Measurements from ENCODE around the gene SPTBN1. TPM values are rescaled to one million over a fixed set of nuclear protein-coding genes. Genes with fewer than 3 reads are reported as not detected.

SPTBN1 gene
- total RNA-seq, 4 donors from 2014 or later: 65.0 to 217 (median 85.3) TPM

GRCh38 chr2:54464341-54464740 is 8.2 kb downstream of the SPTBN1 start:
- TF ChIP-seq POLR2A (IDR thresholded peaks at IDR 0.05) (no peak), CTCF (IDR thresholded peaks at IDR 0.05) (no peak)
- DNase-seq: no peak
- H3K4me1 ChIP-seq: peaks cover 0 to 35% (median 0%) of the 10 kb centered on the region in 3 donors
- peaks cover 0 to 12% (median 0%) of the 10 kb centered on the region in 4 donors for H3K27me3 ChIP-seq
- WGBS, 2 donors: 54 to 78% methylated on average over 2 of the region's 2 CpGs
- intact Hi-C loops (cut with DNase I): no loop called here
- no peaks in the 10 kb centered on the region for H3K9me3 ChIP-seq
- H3K27ac ChIP-seq: peak overlapping the region in 1 of 4 donors; percentile 9
- H3K4me3 ChIP-seq: no peak overlapping the region
- H3K36me3 ChIP-seq: no peaks in the 10 kb centered on the region

DNA sequence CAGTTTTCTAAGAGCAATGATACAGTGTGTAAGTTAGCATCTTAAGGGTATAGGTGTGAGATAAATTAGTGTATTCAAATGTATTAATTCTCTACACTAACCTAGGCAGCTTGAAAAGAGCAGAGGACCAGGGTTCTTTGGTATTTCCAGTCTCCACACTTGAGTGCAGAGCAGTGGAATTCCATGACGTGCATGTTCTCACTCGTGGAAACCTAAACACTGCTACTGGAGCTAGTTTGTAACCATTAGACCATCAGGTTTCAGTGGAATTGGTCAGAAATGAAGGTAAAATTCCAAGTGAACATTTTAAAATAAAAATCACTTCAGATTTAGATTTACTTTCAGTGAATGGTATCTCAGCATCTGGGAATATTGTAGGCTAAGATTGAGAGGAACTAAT is 9.0 kb downstream of the SPTBN1 start:
- peaks cover 0 to 5% (median 0%) of the 10 kb centered on the region in 4 donors for H3K27me3 ChIP-seq
- H3K9me3 ChIP-seq: no peaks in the 10 kb centered on the region
- no peak for DNase-seq
- TF ChIP-seq CTCF (IDR thresholded peaks at IDR 0.05) (no peak), POLR2A (IDR thresholded peaks at IDR 0.05) (no peak)
- WGBS, 2 donors: 56 to 62% methylated on average over 2 of the region's 2 CpGs
- H3K4me1 ChIP-seq: peaks cover 0 to 42% (median 4%) of the 10 kb centered on the region in 3 donors
- no peaks in the 10 kb centered on the region for H3K36me3 ChIP-seq
- H3K27ac ChIP-seq: peak overlapping the region in 1 of 4 donors; percentile 14
- no peak overlapping the region for H3K4me3 ChIP-seq
- intact Hi-C loops (cut with DNase I): no loop called here

GRCh38 chr2:54466870-54467269 is 10.7 kb downstream of the SPTBN1 start:
- WGBS, 2 donors: 51 to 92% methylated on average over 4 of the region's 4 CpGs
- intact Hi-C loops (cut with DNase I): no loop called here
- Histone ChIP-seq H3K27me3 (no peaks in the 10 kb centered on the region), H3K9me3 (no peaks in the 10 kb centered on the region), H3K27ac (peak overlapping the region in 3 of 4 donors; percentile 30 to 53 (median 47)), H3K36me3 (no peaks in the 10 kb centered on the region), H3K4me1 (peaks cover 0 to 44% (median 8%) of the 10 kb centered on the region in 3 donors), H3K4me3 (no peak overlapping the region)
- no peak for DNase-seq
- TF ChIP-seq POLR2A (IDR thresholded peaks at IDR 0.05) (no peak), CTCF (IDR thresholded peaks at IDR 0.05) (no peak)

GRCh38 chr2:54468673-54469072 is 12.5 kb downstream of the SPTBN1 start:
- Histone ChIP-seq H3K36me3 (no peaks in the 10 kb centered on the region), H3K27ac (peak overlapping the region in 2 of 4 donors; percentile 34 to 36), H3K27me3 (no peaks in the 10 kb centered on the region), H3K4me3 (no peak overlapping the region), H3K9me3 (no peaks in the 10 kb centered on the region), H3K4me1 (peaks cover 0 to 42% (median 8%) of the 10 kb centered on the region in 3 donors)
- no peak for TF ChIP-seq CTCF (IDR thresholded peaks at IDR 0.05)
- TF ChIP-seq POLR2A (IDR thresholded peaks at IDR 0.05): no peak
- WGBS, 2 donors: 69 to 73% methylated on average over 2 of the region's 2 CpGs
- intact Hi-C loops (cut with DNase I): no loop called here
- no peak for DNase-seq

DNA sequence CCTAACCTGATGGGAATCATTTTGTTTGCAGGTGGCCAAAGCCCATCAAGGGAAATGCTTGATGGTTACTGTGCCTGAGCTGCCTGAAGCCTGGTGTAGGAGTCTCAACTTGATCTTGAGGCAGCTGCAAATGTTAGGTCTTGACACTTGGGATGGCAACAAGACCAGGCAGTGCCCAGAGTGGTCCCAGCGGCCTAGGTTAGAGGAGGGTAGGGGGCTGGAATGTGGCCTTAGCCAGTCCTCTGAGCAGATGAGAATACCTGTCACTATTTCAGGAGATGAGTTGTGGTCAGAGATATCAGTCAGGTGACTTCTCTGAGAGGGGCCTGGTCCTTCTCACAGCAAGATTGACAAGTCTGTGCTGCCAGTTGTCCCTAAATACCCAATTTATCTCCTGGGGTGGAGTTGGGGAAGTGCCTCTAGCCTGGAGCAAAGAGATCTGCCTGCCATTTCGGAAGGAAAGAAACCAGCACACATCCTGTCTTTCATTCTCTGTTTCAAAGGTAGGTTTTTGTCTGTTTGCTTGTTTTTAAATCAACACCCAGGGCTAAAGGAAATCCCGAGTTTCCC is 13.4 kb downstream of the SPTBN1 start:
- peak overlapping the region in 3 of 4 donors; percentile 3 to 34 (median 11) for H3K27ac ChIP-seq
- WGBS, 2 donors: 53 to 57% methylated on average over 2 to 3 of the region's 3 CpGs
- no peak overlapping the region for H3K4me3 ChIP-seq
- no peaks in the 10 kb centered on the region for H3K36me3 ChIP-seq
- no peaks in the 10 kb centered on the region for H3K27me3 ChIP-seq
- no peak for DNase-seq
- H3K4me1 ChIP-seq: peaks cover 0 to 48% (median 8%) of the 10 kb centered on the region in 3 donors
- no peak for TF ChIP-seq POLR2A (IDR thresholded peaks at IDR 0.05)
- no peak for TF ChIP-seq CTCF (IDR thresholded peaks at IDR 0.05)
- intact Hi-C loops (cut with DNase I): no loop called here
- no peaks in the 10 kb centered on the region for H3K9me3 ChIP-seq
